ENCODE measurements around the gene C14orf93. TPM values are rescaled to one million over a fixed set of nuclear protein-coding genes. Genes with fewer than 3 reads are reported as not detected.

C14orf93 gene
- total and polyA plus RNA-seq, 5 donors = 4.1 to 11.4 (median 6.6) TPM

- H3K4me3 ChIP-seq (ENCODE audit: low read length) = no peak overlapping the region
- WGBS = 58% methylated on average over 2 of the region's 2 CpGs
- no peak for ATAC-seq
- no peaks in the 10 kb centered on the region for H3K27me3 ChIP-seq (ENCODE audit: control insufficient read depth, insufficient read depth)
- no peak overlapping the region for H3K27ac ChIP-seq (ENCODE audit: low read length)
- H3K4me1 ChIP-seq (ENCODE audit: control insufficient read depth, insufficient read depth, low read length) = no peaks in the 10 kb centered on the region
- intact Hi-C loops (cut with DNase I) = loop anchor here (2.0 to 5.0 kb wide), 3 partner anchors 66 to 73 kb away; partner anchors contain the start of gene CDH24 (in 2 of the 4)
- no peak for DNase-seq
- H3K9me3 ChIP-seq (ENCODE audit: control insufficient read depth, low read length) = no peaks in the 10 kb centered on the region
Observed at GRCh38 chr14:22985894-22986507, 23.9 kb downstream of the C14orf93 start.

- Histone ChIP-seq H3K9me3 (ENCODE audit: control insufficient read depth, low read length) (no peaks in the 10 kb centered on the region), H3K4me1 (ENCODE audit: control insufficient read depth, insufficient read depth, low read length) (no peaks in the 10 kb centered on the region), H3K27ac (ENCODE audit: low read length) (no peak overlapping the region), H3K27me3 (ENCODE audit: control insufficient read depth, insufficient read depth) (no peaks in the 10 kb centered on the region), H3K4me3 (ENCODE audit: low read length) (no peak overlapping the region)
- ATAC-seq (no peak), DNase-seq (no peak)
- intact Hi-C loops (cut with DNase I) = loop anchor here in 1 of 4 donors (5.0 kb wide), 1 partner anchor 67 kb away; no protein-coding TSS in a partner anchor
- 92% methylated on average over 6 of the region's 6 CpGs for WGBS
Observed at GRCh38 chr14:22984959-22985658, 24.8 kb downstream of the C14orf93 start.

DNA sequence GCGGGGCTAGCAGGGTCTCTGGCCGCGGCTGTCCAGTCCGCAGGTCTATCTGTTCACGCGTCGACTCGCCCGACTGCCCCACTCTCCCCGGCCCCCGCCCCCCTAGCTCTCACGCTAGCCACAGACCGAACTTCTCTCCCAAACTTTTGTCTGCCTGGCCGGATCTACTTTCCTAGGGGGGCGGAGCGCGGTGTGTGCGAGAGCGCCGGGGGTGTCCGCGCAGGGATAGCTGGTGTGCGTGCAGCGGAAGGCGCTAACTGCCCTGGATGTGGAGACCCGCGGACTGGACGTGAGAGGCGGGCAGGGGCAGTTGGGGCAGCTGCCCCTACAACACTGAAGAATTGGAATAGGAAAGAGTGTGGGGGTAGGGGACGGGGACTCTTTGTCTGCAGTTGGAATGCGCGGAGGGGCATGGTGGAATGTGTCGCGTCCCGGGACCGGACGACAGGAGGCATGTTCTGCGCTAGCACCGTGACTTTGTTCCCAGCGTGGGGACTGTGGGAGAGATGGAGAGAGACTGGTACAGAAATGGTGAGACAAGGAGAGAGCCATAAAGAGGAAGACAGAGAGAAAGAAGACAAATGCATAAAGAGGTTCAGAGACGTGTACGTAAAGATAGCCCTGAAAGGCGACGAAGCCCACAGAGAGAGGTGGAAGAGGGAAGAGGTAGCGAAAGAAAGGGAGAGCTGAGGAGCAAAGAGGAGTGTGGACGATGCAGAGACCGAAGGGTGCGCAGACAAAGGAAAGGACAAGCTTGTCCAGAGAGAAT lies 27.3 kb downstream of the C14orf93 start, which contains the start of gene AJUBA:
AJUBA (minus strand) TSS at position 75 of the 769 bp plus-strand sequence. CDS start 285 bp downstream, outside the sequence.
- H3K27ac ChIP-seq (ENCODE audit: low read length) = peak within 1 kb of the TSS; percentile 89
- no peaks in the 10 kb centered on the region for H3K4me1 ChIP-seq (ENCODE audit: control insufficient read depth, insufficient read depth, low read length)
- under 1% methylated on average over 48 of the region's 48 CpGs for WGBS
- peak; percentile 92 to 97 (median 96) for DNase-seq
- peak; percentile 85 to 86 for ATAC-seq
- no peaks in the 10 kb centered on the region for H3K27me3 ChIP-seq (ENCODE audit: control insufficient read depth, insufficient read depth)
- H3K4me3 ChIP-seq (ENCODE audit: low read length) = peak within 1 kb of the TSS; percentile 57
- intact Hi-C loops (cut with DNase I) = no loop called here
- H3K9me3 ChIP-seq (ENCODE audit: control insufficient read depth, low read length) = no peaks in the 10 kb centered on the region

DNA sequence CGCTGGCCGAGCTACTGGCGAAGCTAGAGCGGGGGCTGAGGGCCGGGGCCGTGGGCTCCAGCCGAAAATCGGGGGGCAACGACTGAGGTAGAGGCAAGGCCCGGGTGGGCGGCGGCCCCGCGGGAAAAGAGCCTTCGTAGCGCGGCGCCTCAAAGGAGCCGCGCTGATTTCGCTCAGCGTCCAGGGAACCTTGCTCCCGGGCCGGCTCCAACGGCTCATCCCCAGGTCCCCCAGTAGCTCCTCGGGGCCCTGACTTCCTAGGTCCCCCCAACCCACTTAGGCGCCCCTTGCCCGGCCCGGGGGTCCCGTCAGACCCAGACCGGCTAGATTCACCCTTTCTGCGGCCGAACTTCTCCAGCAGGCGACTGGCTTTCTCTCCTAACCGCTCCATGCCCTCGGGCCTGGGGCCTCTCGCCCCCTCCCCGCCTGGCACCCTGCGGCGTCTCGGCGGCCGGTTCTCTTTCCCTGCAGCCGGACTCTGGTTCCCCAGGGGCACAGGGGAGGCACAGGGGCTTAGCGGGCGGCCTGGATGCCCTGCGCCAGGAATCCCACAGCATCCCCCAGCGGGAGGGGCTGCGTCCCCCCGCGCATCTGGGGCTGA lies 28.0 kb downstream of the C14orf93 start:
- peaks cover 4% of the 10 kb centered on the region for H3K4me1 ChIP-seq (ENCODE audit: control insufficient read depth, insufficient read depth, low read length)
- no peaks in the 10 kb centered on the region for H3K27me3 ChIP-seq (ENCODE audit: control insufficient read depth, insufficient read depth)
- intact Hi-C loops (cut with DNase I) = no loop called here
- WGBS = under 1% methylated on average over 51 of the region's 51 CpGs
- DNase-seq (no peak), ATAC-seq (peak in 1 of 2 donors; percentile 5)
- no peak overlapping the region for H3K27ac ChIP-seq (ENCODE audit: low read length)
- no peaks in the 10 kb centered on the region for H3K9me3 ChIP-seq (ENCODE audit: control insufficient read depth, low read length)
- H3K4me3 ChIP-seq (ENCODE audit: low read length) = peak overlapping the region; percentile 57

DNA sequence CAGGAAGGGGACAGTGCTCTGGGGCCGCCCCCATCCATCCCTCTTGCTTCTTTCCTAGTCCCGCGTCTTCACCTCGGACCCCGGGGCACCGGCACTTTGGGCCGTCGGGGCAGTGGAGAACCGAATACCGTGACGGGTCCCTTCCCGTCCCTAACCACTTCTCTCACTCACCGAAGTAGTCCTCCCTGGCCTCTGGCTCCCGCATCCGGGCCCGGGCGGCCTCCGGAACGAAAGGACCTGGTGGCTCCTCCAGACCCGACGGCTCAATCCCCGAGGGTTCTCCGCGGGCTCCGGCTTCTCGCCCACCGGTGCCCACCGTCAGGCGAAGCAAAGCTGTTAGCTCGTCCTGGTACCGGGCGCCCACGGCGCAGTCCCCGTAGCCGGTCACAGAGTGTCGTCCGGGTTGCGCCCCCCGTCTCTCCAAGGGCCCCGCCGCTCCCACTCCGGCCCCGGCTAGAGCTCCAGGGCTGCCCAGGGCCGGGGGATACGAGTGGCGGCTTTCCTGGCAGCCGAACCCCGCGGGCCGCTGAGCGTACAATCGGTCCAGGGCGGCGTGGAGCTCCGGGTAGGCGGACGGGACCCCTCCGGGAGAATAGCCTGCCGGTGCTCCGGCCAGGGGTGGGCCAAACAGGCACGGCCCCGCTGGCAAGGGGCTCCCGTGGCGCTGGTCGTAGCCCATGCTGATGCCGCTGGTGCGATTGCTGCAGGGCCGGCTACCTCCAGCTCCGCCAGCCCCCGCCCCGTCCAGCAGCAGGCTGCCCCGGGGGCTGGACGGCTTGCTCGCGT lies 28.7 kb downstream of the C14orf93 start:
- DNase-seq (peak in 2 of 3 donors; percentile 58 to 71), ATAC-seq (peak; percentile 2 to 23)
- H3K9me3 ChIP-seq (ENCODE audit: control insufficient read depth, low read length) = no peaks in the 10 kb centered on the region
- intact Hi-C loops (cut with DNase I) = no loop called here
- H3K27ac ChIP-seq (ENCODE audit: low read length) = peak overlapping the region; percentile 32
- 3% methylated on average over 76 of the region's 76 CpGs for WGBS
- peaks cover 5% of the 10 kb centered on the region for H3K4me1 ChIP-seq (ENCODE audit: control insufficient read depth, insufficient read depth, low read length)
- peak overlapping the region; percentile 57 for H3K4me3 ChIP-seq (ENCODE audit: low read length)
- H3K27me3 ChIP-seq (ENCODE audit: control insufficient read depth, insufficient read depth) = no peaks in the 10 kb centered on the region

GRCh38 chr14:22980672-22981089 lies 29.3 kb downstream of the C14orf93 start:
- Histone ChIP-seq H3K4me3 (ENCODE audit: low read length) (peak overlapping the region; percentile 57), H3K27ac (ENCODE audit: low read length) (peak overlapping the region; percentile 32), H3K27me3 (ENCODE audit: control insufficient read depth, insufficient read depth) (no peaks in the 10 kb centered on the region), H3K4me1 (ENCODE audit: control insufficient read depth, insufficient read depth, low read length) (peaks cover 6% of the 10 kb centered on the region), H3K9me3 (ENCODE audit: control insufficient read depth, low read length) (no peaks in the 10 kb centered on the region)
- peak in 1 of 2 donors; percentile 5 for ATAC-seq
- intact Hi-C loops (cut with DNase I) = no loop called here
- peak in 2 of 3 donors; percentile 71 for DNase-seq
- 1% methylated on average over 41 of the region's 41 CpGs for WGBS

DNA sequence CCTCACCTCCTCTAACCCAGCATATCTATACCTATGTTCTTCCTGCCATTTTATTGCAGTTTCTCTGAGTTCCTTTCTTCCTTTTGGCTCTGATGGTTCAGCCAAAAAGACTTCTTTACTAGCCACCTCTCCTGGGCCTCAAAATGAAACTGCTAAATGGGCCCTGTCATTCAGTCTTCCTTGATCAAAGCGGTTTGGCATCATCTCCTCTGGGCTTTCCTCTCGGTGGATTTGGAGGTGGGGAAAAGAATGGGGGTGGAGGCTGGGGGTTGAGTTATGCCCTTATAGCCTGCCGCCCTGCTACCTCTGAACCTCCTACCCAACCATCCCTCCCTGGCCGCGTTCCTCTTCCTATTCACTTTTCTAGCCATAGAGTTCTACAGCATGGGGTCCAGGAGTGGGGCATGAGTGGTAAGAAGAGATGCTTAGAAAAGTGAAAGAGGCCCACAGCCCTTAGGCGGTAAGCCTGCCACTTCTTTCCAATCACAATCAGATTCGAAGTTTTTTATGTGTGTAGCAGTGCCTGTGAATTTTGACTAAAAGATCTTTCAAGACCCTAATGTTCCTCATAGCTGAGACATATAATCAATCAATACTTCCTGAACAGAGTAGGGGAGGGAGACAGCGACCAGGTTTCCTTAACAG lies 30.1 kb downstream of the C14orf93 start:
- WGBS = 51% methylated on average over 8 of the region's 8 CpGs
- no peaks in the 10 kb centered on the region for H3K27me3 ChIP-seq (ENCODE audit: control insufficient read depth, insufficient read depth)
- peaks cover 6% of the 10 kb centered on the region for H3K4me1 ChIP-seq (ENCODE audit: control insufficient read depth, insufficient read depth, low read length)
- intact Hi-C loops (cut with DNase I) = no loop called here
- peak overlapping the region; percentile 33 for H3K27ac ChIP-seq (ENCODE audit: low read length)
- H3K9me3 ChIP-seq (ENCODE audit: control insufficient read depth, low read length) = no peaks in the 10 kb centered on the region
- DNase-seq = no peak
- ATAC-seq = no peak
- no peak overlapping the region for H3K4me3 ChIP-seq (ENCODE audit: low read length)

DNA sequence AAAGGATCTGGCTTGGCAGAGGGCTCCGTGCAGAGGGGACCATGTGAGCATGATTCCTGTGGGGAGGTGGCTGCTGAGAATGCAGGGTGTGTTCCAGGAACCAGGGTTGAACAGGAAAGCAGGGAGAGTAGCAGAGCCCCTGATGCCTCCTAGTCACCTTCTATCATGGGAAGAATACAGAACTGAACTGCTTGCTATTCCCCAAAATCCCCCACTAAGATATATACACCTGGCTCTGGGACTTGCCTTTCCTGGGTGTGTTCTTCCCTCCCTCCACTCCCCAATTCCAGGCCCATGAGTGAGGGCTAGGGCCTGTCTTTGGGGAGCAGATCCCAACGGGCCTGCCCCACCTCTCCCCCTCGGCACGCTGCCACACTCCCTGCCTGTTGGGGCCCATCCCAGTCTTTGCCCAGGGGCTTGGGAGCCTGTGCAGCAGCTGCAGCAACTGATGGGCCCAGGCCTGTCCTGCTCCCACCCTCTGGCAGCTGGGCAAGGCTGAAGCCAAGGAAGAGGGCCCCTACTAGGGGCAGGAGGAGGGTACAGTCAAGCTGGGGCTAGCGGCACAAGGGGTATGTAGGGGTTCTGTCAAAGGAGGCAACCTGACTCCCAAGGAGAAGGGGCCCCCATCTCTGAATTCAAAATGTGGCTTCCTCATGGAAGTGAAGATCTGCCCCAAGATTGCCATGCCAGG lies 30.8 kb downstream of the C14orf93 start:
- intact Hi-C loops (cut with DNase I) = no loop called here
- Histone ChIP-seq H3K9me3 (ENCODE audit: control insufficient read depth, low read length) (no peaks in the 10 kb centered on the region), H3K27ac (ENCODE audit: low read length) (peak overlapping the region; percentile 33), H3K4me3 (ENCODE audit: low read length) (no peak overlapping the region), H3K4me1 (ENCODE audit: control insufficient read depth, insufficient read depth, low read length) (peaks cover 6% of the 10 kb centered on the region), H3K27me3 (ENCODE audit: control insufficient read depth, insufficient read depth) (no peaks in the 10 kb centered on the region)
- ATAC-seq (no peak), DNase-seq (no peak)
- 52% methylated on average over 5 of the region's 5 CpGs for WGBS

DNA sequence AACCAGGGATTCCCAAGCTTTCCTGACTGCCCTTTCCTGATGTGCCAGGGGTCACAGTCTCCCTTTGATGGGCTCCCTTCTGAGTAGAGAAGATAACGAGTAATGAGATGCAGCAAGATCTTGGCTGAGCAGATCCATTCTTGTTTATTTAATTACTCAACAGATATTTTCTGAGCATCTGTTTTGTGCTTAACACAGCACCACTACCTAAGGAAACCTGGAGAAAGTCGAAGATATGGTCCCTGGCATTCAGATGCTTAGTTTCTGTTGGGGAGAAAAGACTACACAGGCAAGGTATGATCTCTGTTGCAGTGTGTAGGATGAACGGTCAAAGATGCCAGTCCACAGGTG lies 31.5 kb downstream of the C14orf93 start:
- DNase-seq (no peak), ATAC-seq (no peak)
- WGBS = 62% methylated on average over 3 of the region's 3 CpGs
- Histone ChIP-seq H3K4me3 (ENCODE audit: low read length) (no peak overlapping the region), H3K27me3 (ENCODE audit: control insufficient read depth, insufficient read depth) (no peaks in the 10 kb centered on the region), H3K4me1 (ENCODE audit: control insufficient read depth, insufficient read depth, low read length) (peaks cover 6% of the 10 kb centered on the region), H3K27ac (ENCODE audit: low read length) (peak overlapping the region; percentile 88), H3K9me3 (ENCODE audit: control insufficient read depth, low read length) (no peaks in the 10 kb centered on the region)
- intact Hi-C loops (cut with DNase I) = no loop called here

Measured in right cardiac atrium (tissue), 5 donors.